NCI-H526 treated with DMSO at 0.1 percent for 48 hours (cell line): ENCODE data around the gene LOXL1.
"Not testable (repeated sequence)": the region's sequence is repeated elsewhere in the genome, so short reads cannot be mapped to it uniquely, and the experiment has no call there.

Experiments
- DNase-seq: peaks from one replicate; lab custom pipeline; 2025; lab: John Stamatoyannopoulos, UW

The LOXL1 gene

GRCh38 chr15:73922186-73923151 lies 3.8 kb upstream of the LOXL1 start:
- DNase-seq = peak; percentile 87

- no peak for DNase-seq
Measured at GRCh38 chr15:73923156-73923487, 3.1 kb upstream of the LOXL1 start.

GRCh38 chr15:73923488-73924164 lies 2.6 kb upstream of the LOXL1 start:
- DNase-seq = no peak

GRCh38 chr15:73924171-73924921 lies 1.9 kb upstream of the LOXL1 start:
- DNase-seq = no peak

GRCh38 chr15:73925848-73926218 lies 429 bp upstream of the LOXL1 start:
- DNase-seq = no peak

GRCh38 chr15:73927003-73927475 lies 777 bp downstream of the LOXL1 start:
- DNase-seq = peak; percentile 24

GRCh38 chr15:73927476-73928240 lies 1.4 kb downstream of the LOXL1 start:
- peak; percentile 46 for DNase-seq

GRCh38 chr15:73928241-73928579 lies 1.9 kb downstream of the LOXL1 start:
- no peak for DNase-seq

- DNase-seq = no peak
Measured at GRCh38 chr15:73928971-73929627, 2.8 kb downstream of the LOXL1 start.

GRCh38 chr15:73930371-73930770 lies 4.1 kb downstream of the LOXL1 start:
- DNase-seq = no peak

- no peak for DNase-seq
Measured at GRCh38 chr15:73930790-73931281, 4.6 kb downstream of the LOXL1 start.

GRCh38 chr15:73931441-73931840 lies 5.2 kb downstream of the LOXL1 start:
- DNase-seq = no peak

- DNase-seq = no peak
Measured at GRCh38 chr15:73932381-73933191, 6.3 kb downstream of the LOXL1 start.

GRCh38 chr15:73934281-73934680 lies 8.0 kb downstream of the LOXL1 start:
- no peak for DNase-seq

- DNase-seq = no peak
Measured at GRCh38 chr15:73935547-73935946, 9.3 kb downstream of the LOXL1 start.

GRCh38 chr15:73936181-73936580 lies 9.9 kb downstream of the LOXL1 start:
- peak; percentile 2 for DNase-seq

- no peak for DNase-seq
Measured at GRCh38 chr15:73936588-73937290, 10.5 kb downstream of the LOXL1 start.

GRCh38 chr15:73937296-73937695 lies 11.0 kb downstream of the LOXL1 start:
- no peak for DNase-seq

- DNase-seq = no peak
Measured at GRCh38 chr15:73937726-73938125, 11.5 kb downstream of the LOXL1 start.

GRCh38 chr15:73938516-73938915 lies 12.3 kb downstream of the LOXL1 start:
- not testable (repeated sequence) for DNase-seq
